OCI-LY7 (cell line): Measurements from ENCODE around the gene DRGX.

Experiments
- EZH2phosphoT487 ChIP-seq: fragments of 200-600 bp; sonication (generic); IDR thresholded peaks from 2 replicates; pipeline ENCODE4 v1.6.1; 2018; ENCODE audit warnings: low read depth, borderline replicate concordance, mild to moderate bottlenecking, mixed run types, antibody characterized with exemption, low read length, moderate library complexity, mixed read lengths
- TF ChIP-seq, protein P1 (sequence below): fragments of 200-600 bp; sonication (generic); conservative IDR thresholded peaks from 2 replicates; pipeline ENCODE4 v1.5.1; 2014; ENCODE audit warnings: mild to moderate bottlenecking, antibody characterized with exemption, low read length, moderate library complexity, mixed read lengths

DNA sequence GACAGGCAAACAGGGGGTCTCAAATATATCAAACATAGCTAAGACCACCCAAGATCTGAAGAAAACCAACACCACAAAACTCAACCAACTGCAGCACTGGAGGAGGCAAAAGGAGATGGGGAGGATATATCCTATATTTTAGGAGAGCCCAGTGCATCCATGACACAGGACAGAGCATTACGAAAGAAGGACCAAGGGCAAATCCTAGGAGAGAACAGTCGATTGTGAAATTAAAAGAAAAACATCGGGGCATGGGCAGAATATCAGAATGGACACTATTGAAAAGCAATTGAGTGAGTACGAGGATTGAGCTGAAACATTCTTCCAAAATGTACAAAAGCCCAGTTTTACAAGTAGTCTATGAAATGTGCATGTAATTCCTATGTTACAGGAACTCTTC, 48.5 kb upstream of the DRGX start:
- no peak for TF ChIP-seq EZH2phosphoT487
- TF ChIP-seq, protein P1, sequence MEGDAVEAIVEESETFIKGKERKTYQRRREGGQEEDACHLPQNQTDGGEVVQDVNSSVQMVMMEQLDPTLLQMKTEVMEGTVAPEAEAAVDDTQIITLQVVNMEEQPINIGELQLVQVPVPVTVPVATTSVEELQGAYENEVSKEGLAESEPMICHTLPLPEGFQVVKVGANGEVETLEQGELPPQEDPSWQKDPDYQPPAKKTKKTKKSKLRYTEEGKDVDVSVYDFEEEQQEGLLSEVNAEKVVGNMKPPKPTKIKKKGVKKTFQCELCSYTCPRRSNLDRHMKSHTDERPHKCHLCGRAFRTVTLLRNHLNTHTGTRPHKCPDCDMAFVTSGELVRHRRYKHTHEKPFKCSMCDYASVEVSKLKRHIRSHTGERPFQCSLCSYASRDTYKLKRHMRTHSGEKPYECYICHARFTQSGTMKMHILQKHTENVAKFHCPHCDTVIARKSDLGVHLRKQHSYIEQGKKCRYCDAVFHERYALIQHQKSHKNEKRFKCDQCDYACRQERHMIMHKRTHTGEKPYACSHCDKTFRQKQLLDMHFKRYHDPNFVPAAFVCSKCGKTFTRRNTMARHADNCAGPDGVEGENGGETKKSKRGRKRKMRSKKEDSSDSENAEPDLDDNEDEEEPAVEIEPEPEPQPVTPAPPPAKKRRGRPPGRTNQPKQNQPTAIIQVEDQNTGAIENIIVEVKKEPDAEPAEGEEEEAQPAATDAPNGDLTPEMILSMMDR, result no peak
